Stimulated activated CD4-positive, alpha-beta T cell treated with anti-CD3 and anti-CD28 coated beads, Interleukin-1b, Interleukin-23, amount 100 ng/mL, for 24 hours (primary cell): ENCODE data around the gene FRMD1.

Experiments
- DNase-seq, 4 experiments: peaks; one replicate each; pipeline ENCODE4 v3.0.0-alpha.2; 2020; ENCODE audit warnings: low read depth in 4 of 4, low spot score in 1 of 4

FRMD1 gene

GRCh38 chr6:168011291-168011690 is 67.7 kb downstream of the FRMD1 start:
- no peak for DNase-seq

DNA sequence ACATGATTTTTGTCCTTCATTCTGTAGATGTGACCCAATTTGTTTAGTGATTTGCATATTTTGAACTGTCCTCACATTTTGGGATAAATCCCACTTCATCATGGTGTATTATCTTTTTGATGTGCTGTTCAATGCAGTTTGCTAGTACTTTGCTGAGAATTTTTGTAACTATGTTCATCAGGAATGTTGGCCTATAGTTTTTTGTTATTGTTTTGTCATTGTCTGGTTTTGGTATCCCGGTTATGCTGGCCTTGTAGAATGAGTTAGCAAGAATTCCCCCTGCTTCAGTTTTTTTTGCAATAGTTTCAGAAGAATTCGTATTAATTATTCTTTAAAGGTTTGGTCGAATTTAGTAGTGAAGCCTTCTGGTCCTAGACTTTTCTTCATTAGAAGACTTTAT is 69.7 kb downstream of the FRMD1 start:
- no peak for DNase-seq

GRCh38 chr6:168007592-168008338 is 71.2 kb downstream of the FRMD1 start:
- no peak for DNase-seq

DNA sequence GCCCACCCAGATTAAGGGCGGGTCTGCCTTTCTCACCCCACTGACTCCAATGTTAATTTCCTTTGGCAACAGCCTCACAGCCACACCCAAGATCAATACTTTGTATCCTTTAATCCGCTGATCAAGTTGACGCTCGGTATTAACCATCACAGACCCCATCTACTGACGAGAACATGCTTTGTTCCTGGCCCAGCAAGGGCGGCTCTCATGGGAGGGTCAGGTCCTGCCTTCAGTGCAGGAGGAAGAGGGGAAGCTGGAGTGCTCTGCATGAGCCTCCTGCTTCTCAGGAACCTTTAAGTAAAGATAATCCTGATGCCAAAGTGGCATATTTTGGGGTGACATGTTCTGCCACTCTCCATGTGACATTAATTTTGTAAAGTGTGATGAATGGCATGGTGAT is 73.2 kb downstream of the FRMD1 start:
- DNase-seq, result no peak

GRCh38 chr6:168004945-168005344 is 74.1 kb downstream of the FRMD1 start:
- DNase-seq, result no peak

DNA sequence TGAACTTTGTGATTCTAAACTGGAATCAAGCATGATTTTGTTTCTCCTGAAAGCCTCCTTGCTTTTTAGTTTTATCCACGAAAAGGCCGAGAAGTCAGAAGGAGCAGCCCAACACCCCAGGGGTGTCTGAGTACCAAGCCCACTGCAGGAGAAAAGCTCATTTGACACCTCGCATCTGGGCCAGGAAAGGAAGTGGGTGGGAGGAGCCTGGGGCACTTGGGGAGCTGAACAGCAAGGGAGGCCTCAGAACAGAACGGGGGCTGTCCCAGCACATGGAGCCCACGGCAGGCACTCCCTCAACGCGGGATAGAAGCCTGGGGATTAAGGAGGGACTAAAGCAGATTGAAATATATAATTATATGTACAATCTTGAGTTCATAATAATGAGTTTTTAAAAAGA is 75.0 kb downstream of the FRMD1 start:
- no peak for DNase-seq
